Body of pancreas (tissue), 4 donors: Measurements from ENCODE around the gene EIF2S3.

Source experiments
- CTCF ChIP-seq, 7 experiments: fragments of 450-650 bp in 4 of 7; fragments of 200-600 bp in 3 of 7; sonication (generic) in 3 of 7; IDR thresholded peaks; one replicate each; pipeline ENCODE4 v1.5.1; 2016 to 2019; ENCODE audit warnings: antibody characterized with exemption in 7 of 7
- POLR2A ChIP-seq, 3 donors: fragments of 450-650 bp; IDR thresholded peaks; one replicate each; pipeline ENCODE4 v1.6.1; 2016; ENCODE audit warnings: antibody characterized with exemption in 3 of 3, mild to moderate bottlenecking in 2 of 3

GRCh38 chrX:24023544-24023943 lies 31.2 kb upstream of the EIF2S3 start:
- TF ChIP-seq CTCF (IDR thresholded peaks at IDR 0.05): no peak
- no peak for TF ChIP-seq POLR2A (IDR thresholded peaks at IDR 0.05)
